Measurements from ENCODE around the gene ADSS2. TPM values are rescaled to one million over a fixed set of nuclear protein-coding genes. Genes with fewer than 3 reads are reported as not detected.

ADSS2 gene
- total and polyA plus RNA-seq, 4 donors: 18.4 to 46.7 (median 37.0) TPM

GRCh38 chr1:244445320-244446181, 6.2 kb downstream of the ADSS2 start:
- no peak for DNase-seq
- H3K27me3 ChIP-seq (ENCODE audit: control insufficient read depth in 3 of 3, insufficient read depth in 3 of 3, low read length in 2 of 3): no peaks in the 10 kb centered on the region
- no peaks in the 10 kb centered on the region for H3K9me3 ChIP-seq (ENCODE audit: control insufficient read depth in 4 of 4, insufficient read depth in 3 of 4, low read length in 3 of 4)
- H3K4me1 ChIP-seq (ENCODE audit: control insufficient read depth in 5 of 5, insufficient read depth in 5 of 5, low read length in 5 of 5): peaks cover 7 to 29% (median 13%) of the 10 kb centered on the region in 5 donors
- WGBS, 2 donors: 66 to 68% methylated on average over 2 of the region's 2 CpGs
- H3K27ac ChIP-seq (ENCODE audit: low read depth in 1 of 2, low read length in 1 of 2): no peak overlapping the region
- no peak overlapping the region for H3K9ac ChIP-seq (ENCODE audit: insufficient read depth in 1 of 2, low read length in 2 of 2)
- no peak for TF ChIP-seq CTCF (IDR thresholded peaks at IDR 0.05; ENCODE audit: control extremely low read depth, extremely low read depth)
- no peak overlapping the region for H3K4me3 ChIP-seq
- peaks cover 0 to 2% (median 0%) of the 10 kb centered on the region in 4 donors for H3K36me3 ChIP-seq (ENCODE audit: control insufficient read depth in 4 of 4, insufficient read depth in 4 of 4, low read length in 4 of 4)
- ATAC-seq (ENCODE audit: insufficient read depth, low FRiP score): no peak

- H3K9me3 ChIP-seq (ENCODE audit: control insufficient read depth in 4 of 4, insufficient read depth in 3 of 4, low read length in 3 of 4): no peaks in the 10 kb centered on the region
- peak overlapping the region in 1 of 2 donors; percentile 16 for H3K27ac ChIP-seq (ENCODE audit: low read depth in 1 of 2, low read length in 1 of 2)
- H3K4me3 ChIP-seq: no peak overlapping the region
- no peaks in the 10 kb centered on the region for H3K27me3 ChIP-seq (ENCODE audit: control insufficient read depth in 3 of 3, insufficient read depth in 3 of 3, low read length in 2 of 3)
- peaks cover 4 to 22% (median 8%) of the 10 kb centered on the region in 5 donors for H3K4me1 ChIP-seq (ENCODE audit: control insufficient read depth in 5 of 5, insufficient read depth in 5 of 5, low read length in 5 of 5)
- WGBS, 2 donors: 80 to 94% methylated on average over 1 of the region's 1 CpG
- DNase-seq: no peak
- H3K36me3 ChIP-seq (ENCODE audit: control insufficient read depth in 4 of 4, insufficient read depth in 4 of 4, low read length in 4 of 4): peaks cover 0 to 2% (median 0%) of the 10 kb centered on the region in 4 donors
- ATAC-seq (ENCODE audit: insufficient read depth, low FRiP score): no peak
- H3K9ac ChIP-seq (ENCODE audit: insufficient read depth in 1 of 2, low read length in 2 of 2): no peak overlapping the region
- TF ChIP-seq CTCF (IDR thresholded peaks at IDR 0.05; ENCODE audit: control extremely low read depth, extremely low read depth): no peak
Measured at GRCh38 chr1:244444854-244445253, 6.9 kb downstream of the ADSS2 start.

GRCh38 chr1:244442850-244443249, 8.9 kb downstream of the ADSS2 start:
- Histone ChIP-seq H3K9ac (ENCODE audit: insufficient read depth in 1 of 2, low read length in 2 of 2) (no peak overlapping the region), H3K4me3 (no peak overlapping the region), H3K4me1 (ENCODE audit: control insufficient read depth in 5 of 5, insufficient read depth in 5 of 5, low read length in 5 of 5) (peaks cover 0 to 10% (median 8%) of the 10 kb centered on the region in 5 donors), H3K9me3 (ENCODE audit: control insufficient read depth in 4 of 4, insufficient read depth in 3 of 4, low read length in 3 of 4) (no peaks in the 10 kb centered on the region), H3K27me3 (ENCODE audit: control insufficient read depth in 3 of 3, insufficient read depth in 3 of 3, low read length in 2 of 3) (no peaks in the 10 kb centered on the region), H3K36me3 (ENCODE audit: control insufficient read depth in 4 of 4, insufficient read depth in 4 of 4, low read length in 4 of 4) (peaks cover 0 to 2% (median 0%) of the 10 kb centered on the region in 4 donors), H3K27ac (ENCODE audit: low read depth in 1 of 2, low read length in 1 of 2) (no peak overlapping the region)
- TF ChIP-seq CTCF (IDR thresholded peaks at IDR 0.05; ENCODE audit: control extremely low read depth, extremely low read depth): no peak
- ATAC-seq (ENCODE audit: insufficient read depth, low FRiP score): no peak
- 93 to 94% methylated on average over 2 of the region's 2 CpGs for WGBS, 2 donors
- no peak for DNase-seq
